GM18867 (cell line): ENCODE results near the gene SLC46A3.
"Not testable (repeated sequence)": the region's sequence is repeated elsewhere in the genome, so short reads cannot be mapped to it uniquely, and the experiment has no call there.

ENCODE experiments used
- ATAC-seq: cut with Tn5 transposase; IDR thresholded peaks from one replicate; pipeline ENCODE4 v1.9.1; 2021; ENCODE audit warnings: mild to moderate bottlenecking, moderate library complexity; ENCODE audit not compliant: unreplicated experiment

The SLC46A3 gene, protein sequence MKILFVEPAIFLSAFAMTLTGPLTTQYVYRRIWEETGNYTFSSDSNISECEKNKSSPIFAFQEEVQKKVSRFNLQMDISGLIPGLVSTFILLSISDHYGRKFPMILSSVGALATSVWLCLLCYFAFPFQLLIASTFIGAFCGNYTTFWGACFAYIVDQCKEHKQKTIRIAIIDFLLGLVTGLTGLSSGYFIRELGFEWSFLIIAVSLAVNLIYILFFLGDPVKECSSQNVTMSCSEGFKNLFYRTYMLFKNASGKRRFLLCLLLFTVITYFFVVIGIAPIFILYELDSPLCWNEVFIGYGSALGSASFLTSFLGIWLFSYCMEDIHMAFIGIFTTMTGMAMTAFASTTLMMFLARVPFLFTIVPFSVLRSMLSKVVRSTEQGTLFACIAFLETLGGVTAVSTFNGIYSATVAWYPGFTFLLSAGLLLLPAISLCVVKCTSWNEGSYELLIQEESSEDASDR

DNA sequence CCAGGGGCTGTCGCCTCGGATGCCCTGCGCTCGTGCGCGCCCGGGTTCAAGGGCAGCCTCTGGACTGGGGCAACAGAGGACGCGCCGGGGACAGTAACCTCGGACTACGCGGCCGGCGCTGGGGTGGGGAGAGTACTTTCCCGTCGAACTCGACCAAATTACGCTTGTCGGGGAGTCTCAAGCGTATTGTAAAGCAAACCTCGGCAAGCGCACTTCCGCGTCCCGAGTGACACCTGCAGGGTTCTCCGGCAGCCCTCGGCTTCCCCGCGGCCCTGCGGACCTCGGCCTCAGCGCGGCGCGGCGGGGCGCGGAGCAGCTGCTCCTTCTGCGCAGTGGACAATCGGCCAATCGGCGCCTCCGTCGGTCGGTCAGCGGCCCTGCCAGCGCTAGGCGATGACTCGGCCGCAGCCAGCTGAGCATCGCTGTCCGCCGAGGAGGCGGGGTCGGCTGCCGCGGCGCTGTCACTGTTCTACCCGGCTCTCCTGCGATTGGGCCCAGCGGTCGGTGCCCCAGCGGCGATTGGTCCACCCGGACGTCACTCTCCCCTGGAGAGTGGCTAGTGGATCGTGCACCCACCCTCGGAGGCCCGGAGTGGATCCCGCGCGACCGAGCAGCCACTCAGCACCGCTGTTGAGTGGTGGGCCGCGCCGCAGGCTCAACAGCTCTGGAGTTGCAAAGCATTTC is at the start of gene SLC46A3:
TSS of gene SLC46A3 (minus strand) at position 428 of the 684 bp plus-strand sequence. CDS start 972 bp downstream, outside the sequence.
- ATAC-seq: peak; percentile 99

DNA sequence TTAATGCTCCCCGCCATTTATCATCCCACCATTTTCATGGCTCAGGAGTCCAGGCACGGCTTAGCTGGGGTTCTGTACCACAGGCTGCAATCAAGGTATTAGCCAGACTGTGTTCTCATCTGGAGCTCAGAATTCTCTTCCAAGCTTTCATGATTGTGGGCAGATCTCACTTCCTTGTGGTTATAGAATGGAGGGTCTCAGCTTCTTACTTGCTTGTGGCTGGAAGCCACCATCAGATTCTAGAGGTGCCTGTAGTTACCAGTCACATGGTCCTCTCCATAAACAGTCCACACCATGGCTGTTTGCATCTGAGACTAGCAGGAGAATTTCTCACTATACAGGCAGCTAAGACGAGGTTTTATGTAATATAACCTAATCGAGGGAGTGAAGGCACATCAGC is 45.1 kb upstream of the SLC46A3 start:
- no peak for ATAC-seq

DNA sequence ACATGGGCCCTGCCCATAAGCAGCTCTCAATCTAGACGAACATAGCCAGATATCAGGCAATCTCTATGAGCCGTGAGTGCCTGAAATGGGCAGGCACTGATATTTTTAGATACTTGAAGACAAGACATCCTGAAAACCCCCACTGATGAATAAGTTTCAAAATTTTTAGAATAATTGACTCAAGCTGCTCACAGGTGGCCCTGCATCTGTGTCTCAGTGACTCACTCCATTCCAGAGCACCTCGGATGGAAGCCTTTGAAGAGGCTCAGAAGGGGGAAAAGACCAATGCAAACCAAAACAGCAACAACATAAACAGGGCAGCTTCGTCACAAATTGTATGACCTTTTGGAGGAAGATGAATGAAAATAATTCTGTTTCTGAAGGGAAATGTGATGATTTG is 42.8 kb upstream of the SLC46A3 start:
- no peak for ATAC-seq

DNA sequence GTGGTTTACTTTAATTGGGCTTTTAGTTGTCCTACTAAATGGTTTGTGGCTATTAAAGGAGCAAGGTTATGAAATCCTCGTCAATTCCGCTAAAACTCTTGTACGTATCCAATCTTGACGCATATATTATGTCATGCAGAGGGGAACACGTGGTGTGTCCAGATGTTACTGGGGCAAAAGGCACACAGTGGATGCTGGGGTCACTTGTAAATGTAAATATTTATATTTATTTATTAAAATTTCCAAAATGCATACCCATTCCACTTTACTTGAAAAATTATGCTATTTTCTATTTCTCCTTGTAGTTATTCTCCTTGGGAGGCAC is 36.7 kb upstream of the SLC46A3 start:
- no peak for ATAC-seq

DNA sequence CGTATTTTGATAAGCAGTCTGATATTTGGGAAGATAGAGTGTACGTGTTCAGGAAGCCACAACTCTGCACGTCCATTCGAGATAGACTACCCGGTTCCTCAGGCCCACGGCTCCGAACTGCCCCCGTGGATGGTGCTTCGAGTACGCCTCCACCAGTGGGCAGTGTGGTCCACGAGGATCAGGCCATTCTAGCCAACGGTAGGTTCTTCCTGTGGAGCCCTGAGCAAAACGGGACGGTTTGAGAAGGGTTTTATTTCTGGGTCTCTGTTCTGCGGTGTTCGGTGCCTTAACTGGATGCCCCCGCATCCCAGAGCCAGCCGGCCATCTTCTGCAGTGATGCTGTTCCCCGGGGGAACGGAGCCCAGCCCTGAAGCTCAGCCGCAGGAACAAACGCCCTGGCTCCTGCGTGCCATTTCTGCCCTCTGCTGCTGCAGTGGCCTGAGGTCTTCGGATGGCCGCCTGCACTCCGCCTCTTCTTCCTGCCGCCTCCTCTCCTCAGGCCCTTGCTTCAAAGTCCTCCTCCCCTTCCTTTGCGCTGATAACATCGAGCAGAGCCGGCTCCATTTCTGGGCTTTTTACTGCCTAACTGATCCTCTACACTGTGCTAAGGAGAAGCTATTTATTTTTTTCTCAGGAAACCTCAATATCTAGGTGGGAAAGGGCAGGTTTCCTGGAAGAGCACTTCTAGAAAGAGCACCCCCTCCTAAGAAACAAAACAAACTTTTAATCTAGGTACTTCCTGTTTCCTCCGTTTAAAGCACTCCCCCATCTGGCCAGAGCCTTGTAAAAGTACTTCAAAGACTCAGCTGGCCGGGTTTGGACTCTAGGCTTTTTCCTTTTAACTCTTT is 36.2 kb upstream of the SLC46A3 start:
- no peak for ATAC-seq

DNA sequence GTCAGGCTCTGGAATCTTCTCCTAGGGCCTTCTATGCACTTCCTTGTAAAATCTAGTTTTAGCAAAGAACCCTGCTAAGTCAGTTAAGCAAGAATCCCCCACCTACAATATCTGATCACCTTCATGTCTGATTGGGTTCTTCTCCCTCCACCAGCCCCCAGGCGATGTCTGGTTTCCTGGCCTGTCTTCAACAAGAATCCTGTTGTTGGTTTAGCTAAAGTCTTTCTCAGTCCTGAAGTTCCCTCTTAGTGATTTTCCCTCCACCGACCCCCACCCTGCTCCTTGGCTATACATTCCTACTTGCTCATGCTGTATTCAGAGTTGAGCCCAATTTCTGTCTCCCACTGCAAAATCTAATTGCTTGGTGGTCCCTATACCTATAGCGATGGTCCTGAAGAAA is 35.2 kb upstream of the SLC46A3 start:
- ATAC-seq: no peak

DNA sequence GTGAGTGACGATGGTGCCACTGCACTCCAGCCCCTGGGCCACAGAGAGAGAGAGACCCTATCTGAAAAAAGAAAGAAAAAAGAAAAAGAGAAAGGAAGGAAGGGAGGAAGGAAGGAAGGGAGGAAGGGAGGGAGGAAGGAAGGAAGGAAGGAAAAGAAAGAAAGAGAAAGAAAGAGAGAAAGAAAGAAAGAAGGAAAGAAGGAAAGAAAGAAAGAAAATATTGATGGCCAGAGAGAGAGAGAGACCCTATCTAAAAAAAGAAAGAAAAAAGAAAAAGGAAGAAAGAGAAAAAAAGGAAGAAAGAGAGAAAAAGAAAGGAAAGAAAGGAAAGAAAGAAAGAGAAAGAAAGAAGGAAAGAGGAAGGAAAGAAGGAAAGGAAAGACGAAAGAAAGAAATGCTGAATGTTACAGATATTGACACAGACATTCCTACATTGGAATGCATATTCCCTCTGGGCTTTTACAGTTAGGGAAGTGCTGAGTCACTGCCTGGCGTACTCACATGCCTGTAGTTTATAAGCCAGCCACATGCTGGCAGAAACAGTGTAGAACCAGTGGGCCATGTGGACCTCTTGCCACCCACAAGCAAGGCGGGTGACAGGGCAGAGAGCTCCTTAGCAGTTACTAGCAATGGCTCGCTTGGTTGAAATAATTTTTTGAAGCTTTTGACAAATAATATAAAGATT is 34.6 kb upstream of the SLC46A3 start:
- ATAC-seq: no peak

DNA sequence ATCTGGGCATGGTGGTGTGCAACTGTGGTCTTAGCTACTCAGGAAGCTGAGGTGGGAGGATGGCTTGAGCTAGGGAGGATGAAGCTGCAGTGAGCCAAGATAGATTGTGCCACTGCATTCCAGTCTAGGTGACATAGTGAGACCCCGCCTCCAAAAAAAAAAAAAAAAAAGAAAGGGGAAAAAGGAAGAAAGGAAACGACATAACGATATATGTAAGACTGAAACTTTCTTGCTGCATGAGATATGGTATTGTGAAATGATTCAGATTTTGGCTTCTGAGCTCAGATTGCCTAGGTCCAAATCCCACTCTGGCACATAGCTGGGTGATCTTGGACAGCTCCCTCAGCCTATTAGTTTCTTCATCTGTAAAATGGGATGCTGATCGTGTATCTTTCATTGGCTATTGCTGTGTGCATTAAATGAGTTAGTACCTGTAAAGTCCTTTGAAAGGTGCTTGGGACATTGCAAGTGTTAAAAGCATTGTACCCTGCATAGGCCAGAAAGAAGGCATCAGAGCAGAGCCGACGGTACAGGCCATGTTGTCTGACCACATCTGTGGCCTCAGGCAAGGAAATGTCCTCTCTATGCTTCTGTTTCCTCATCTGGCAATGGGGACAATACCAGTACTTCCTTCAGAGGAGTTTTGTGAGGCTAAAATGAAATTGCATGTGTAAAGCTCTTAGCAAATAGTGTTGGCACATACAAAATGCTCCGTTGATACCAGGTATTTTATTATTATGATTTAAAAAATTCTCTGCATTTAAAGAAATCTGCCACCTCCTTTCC is 32.6 kb upstream of the SLC46A3 start:
- ATAC-seq: no peak

DNA sequence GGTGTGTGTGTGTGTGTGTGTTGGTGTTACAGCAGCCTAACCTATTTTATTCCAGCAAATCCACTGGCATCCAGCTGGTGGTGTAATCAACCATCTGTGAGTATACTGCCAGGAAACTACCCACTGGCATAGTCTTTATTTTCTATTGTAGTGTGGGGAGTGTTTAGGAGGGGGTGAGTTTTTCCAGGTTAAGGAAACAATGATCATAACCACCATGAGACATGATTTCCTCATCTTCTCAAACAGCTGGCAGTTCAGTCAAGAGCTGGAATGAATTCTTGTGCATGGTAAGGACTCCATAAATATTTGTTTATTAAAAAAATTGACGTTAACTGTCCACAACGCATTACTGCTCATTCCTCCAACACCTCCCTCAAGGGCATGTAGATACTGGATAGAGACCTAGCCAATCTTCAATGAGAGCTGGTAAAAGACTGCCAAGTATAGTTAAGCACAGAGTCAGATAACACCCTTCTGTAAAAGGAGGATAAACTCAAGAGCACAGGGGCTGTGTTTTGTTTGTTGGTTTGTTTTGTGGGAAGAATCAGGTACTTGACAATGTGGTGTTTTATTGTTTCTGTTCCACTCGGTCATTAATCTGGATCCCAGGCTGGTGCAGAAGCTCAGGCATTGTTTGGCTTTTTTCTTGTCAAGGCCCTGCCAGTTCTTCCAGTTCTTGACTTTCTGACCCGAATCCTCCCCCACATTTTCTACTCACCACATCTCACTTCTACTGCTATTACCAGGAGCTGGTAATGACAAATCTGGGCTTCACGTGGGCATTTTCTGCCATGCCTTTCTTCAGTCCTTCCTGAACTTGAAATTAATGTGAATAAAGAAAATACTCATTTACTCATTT is 31.6 kb upstream of the SLC46A3 start:
- ATAC-seq: no peak

DNA sequence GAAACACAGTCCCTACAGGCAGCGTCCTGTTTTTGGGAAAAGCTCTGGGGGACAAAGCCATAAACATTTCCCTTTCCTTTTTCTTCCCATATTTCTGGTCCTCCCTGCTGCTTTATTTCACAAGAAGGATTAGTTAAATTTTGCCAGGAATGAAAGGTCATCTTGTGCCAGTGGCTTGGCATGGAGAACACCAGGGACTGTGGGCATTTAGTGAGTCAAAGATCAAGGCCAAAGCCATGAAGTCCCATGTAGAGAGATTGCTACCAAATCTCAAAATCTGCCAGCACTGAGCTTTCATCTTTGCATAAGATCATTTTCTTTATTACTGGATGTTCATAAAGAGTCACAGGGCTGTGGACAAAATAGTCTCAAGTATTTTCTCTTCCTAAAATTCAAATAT is 29.1 kb upstream of the SLC46A3 start:
- ATAC-seq: no peak

DNA sequence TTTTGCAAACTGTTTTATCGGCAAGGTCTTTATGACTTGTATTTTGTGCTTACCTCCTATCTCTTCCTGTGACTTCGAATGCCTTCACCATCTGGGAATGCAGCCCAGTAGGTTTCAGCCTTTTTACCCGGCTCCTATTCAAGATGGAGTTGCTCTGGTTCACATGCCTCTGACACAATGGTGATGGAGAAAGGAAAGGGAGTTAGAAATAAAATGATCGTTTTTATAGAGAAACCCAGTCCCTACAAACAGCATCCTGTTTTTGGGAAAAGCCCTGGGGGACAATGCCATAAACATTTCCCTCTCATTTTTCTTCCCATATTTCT is 27.5 kb upstream of the SLC46A3 start:
- ATAC-seq: no peak

DNA sequence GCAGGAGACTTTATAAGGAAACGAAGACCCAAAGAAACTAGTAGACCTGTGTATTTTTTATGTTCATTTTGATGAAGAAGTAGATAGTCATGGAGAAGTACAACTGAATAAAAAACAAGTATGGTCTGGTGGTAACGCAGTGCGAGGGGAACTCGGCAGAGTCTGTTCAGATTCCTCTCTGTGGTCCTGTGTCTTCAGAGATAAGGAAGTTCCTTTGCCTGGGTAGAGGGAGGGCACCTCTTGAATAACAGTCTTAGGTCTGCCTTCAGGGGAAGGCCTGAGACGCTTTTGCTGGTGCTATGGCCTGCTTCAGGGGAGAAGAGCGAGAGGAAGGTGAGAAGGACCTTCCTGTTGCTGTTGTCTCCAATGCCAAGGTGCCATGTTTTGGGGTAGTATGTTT is 25.9 kb upstream of the SLC46A3 start:
- no peak for ATAC-seq

DNA sequence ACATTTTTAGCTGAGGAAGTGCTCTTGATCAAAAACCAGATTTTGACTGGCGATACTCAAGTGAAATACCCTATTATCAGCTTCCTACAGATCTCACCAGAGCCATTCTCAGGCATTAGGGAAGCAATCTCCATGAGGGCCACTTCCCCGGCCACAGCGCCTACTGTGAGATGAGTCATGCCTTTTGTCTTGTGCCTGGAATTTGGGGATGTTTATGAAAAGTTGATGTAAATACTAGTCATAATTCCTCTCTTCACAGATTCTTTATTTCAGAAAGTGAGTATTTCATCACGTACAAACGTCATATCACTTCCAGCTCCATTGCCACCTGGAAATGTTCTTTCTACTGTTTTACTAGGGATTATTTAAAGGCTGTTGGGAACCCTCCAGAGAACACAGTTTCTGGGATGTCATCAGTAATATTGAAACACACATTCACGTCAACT is 25.3 kb upstream of the SLC46A3 start:
- ATAC-seq: no peak

DNA sequence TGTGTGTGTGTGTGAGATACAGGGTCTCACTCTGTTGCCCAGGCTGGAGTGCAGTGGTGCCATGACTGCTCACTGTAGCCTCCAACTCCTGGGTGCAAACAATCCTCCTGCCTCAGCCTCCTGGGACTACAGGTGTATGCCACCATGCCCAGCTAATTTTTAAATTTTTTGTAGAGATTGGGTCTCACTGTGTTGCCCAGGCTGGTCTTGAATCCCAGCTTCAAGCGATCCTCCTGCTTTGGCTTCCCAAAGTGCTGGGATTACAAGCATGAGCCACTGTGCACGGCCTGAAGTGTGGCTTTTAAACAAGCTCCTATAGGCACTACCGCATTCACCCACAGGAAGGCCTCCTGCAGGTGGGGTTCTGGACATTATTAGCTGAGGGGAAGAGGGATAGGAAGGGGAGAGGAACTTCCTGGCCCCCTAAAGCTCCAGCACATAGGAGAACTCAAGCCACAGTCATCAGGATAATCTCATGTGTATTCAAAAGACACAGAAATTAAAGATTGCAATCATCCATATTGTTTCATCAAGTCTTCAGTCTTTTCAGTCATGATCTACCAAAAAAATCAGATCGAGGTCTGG is 24.8 kb upstream of the SLC46A3 start:
- no peak for ATAC-seq

DNA sequence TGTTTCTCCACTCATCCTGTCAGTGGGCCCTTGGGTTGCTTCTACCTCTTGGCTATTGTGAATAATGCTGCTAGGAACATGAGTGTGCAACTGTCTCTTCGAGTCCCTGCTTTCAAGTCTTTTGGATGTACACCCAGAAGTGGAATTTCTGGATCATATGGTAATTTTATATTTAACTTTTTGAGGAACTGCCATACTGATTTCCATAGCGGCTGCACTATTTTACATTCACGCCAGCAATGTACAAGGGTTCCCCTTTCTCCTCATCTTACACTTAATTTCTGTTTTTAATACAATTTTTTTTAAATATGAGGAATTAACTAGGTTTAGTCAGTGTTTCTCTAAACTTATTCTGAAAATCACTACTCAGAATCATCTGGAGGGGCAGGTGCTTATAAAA is 24.2 kb upstream of the SLC46A3 start:
- ATAC-seq: no peak

DNA sequence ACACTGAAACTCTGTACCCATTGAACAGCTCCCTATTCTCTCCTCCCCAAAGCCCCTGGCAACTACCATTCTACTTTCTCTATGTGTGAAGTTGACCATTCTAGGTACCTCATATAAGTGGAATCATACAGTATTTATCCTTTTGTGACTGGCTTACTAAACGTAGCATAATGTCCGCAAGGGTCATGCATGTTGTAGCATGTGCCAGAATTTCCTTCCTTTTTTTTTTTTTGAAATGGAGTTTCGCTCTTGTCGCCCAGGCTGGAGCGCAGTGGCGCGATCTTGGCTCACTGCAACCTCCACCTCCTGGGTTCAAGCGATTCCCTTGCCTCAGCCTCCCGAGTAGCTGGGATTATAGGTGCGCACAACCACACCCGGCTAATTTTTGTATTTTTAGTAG is 23.7 kb upstream of the SLC46A3 start:
- ATAC-seq: not testable (repeated sequence)

DNA sequence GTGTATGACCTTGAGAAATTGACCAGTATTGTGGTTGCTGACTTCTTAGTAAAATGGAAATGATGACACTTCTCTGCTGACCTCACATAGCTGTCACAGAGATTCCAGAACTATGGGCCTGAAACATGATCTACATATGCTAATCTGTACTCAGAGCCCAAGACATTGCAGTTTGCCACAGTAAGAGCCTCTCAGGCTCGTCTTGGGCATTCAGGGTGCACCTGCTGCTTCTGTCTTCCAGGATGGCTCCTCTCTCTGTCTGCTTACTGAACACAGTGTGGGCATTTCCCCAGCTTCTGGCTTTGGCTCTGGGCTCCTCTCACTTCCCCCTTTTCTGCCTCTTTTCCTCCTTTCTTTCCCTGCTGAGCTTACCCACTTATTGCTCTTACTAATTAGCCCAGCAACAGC is 22.3 kb upstream of the SLC46A3 start:
- no peak for ATAC-seq

DNA sequence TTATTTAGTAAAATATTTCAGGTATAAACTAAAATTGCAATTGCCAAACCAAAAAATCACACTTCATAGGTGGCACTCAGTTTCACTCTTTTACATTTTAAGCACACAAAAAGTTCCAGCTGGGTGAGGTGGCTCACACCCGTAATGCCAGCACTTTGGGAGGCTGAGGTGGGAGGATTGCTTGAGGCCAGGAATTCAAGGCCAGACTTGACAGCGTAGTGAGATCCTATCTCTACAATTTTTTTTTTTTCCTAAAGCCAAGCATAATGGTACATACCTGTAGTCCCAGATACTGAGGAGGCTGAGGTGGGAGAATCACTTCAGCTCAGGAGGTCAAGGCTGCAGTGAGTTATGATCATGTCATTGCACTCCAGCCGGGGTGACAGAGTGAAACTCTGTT is 20.6 kb upstream of the SLC46A3 start:
- ATAC-seq: no peak

DNA sequence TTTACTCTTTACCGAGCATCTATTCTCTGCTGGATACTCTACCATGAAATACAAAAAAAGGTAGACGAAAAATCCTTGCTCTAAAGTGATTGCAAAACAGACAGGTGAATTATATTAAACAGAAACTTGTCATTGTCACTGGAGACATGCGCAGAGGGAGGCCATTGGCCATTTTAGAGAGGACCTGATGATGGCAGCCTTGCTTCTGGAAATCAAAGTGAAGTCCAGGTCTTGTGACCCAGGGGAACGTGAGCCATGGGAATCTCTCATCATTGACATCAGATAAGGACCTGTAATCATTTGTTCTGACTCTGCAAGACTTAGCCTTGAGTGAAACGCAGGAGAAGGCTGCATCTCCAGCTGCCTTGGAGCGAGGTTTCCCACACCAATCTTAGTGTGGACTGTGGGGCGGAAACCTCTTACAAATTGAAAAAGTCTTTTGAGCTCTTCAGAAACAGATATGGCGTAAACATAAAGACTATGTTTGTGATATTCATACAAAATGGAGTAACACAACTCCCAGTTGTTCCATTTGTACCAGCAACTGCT is 16.8 kb upstream of the SLC46A3 start:
- ATAC-seq: no peak
